Measurements from ENCODE around the gene ERN2. TPM values are rescaled to one million over a fixed set of nuclear protein-coding genes. Genes with fewer than 3 reads are reported as not detected.

Gene ERN2
- total and polyA plus RNA-seq, 11 donors: 0.07 TPM; not detected in 10

- 66 to 77% (median 72%) methylated on average over 6 to 8 of the region's 8 CpGs for WGBS, 4 donors
- Histone ChIP-seq H3K9me3 (peaks cover 0 to 9% (median 2%) of the 10 kb centered on the region in 12 donors), H3K4me3 (no peak overlapping the region), H3K27ac (no peak overlapping the region), H3K36me3 (no peaks in the 10 kb centered on the region), H3K4me1 (no peaks in the 10 kb centered on the region), H3K27me3 (peaks cover 0 to 27% (median 0%) of the 10 kb centered on the region in 9 donors)
- ATAC-seq (no peak), DNase-seq (no peak)
- TF ChIP-seq CTCF (IDR thresholded peaks at IDR 0.05) (no peak), POLR2A (IDR thresholded peaks at IDR 0.05) (no peak)
- intact Hi-C loops (cut with DNase I): no loop called here
These were observed 12.0 kb downstream of the ERN2 start for GRCh38 chr16:23701045-23701444.

- H3K36me3 ChIP-seq: no peaks in the 10 kb centered on the region
- H3K4me3 ChIP-seq: no peak overlapping the region
- no peak for TF ChIP-seq CTCF (IDR thresholded peaks at IDR 0.05)
- peaks cover 0 to 22% (median 0%) of the 10 kb centered on the region in 9 donors for H3K27me3 ChIP-seq
- H3K9me3 ChIP-seq: peaks cover 0 to 9% (median 2%) of the 10 kb centered on the region in 12 donors
- DNase-seq (no peak), ATAC-seq (peak in 1 of 4 donors; percentile 22)
- WGBS, 4 donors: 12 to 22% (median 14%) methylated on average over 8 of the region's 8 CpGs
- intact Hi-C loops (cut with DNase I): no loop called here
- H3K4me1 ChIP-seq: no peaks in the 10 kb centered on the region
- H3K27ac ChIP-seq: no peak overlapping the region
These were observed 12.5 kb downstream of the ERN2 start for GRCh38 chr16:23700509-23700908.

- intact Hi-C loops (cut with DNase I): no loop called here
- Histone ChIP-seq H3K36me3 (no peaks in the 10 kb centered on the region), H3K9me3 (peaks cover 0 to 9% (median 2%) of the 10 kb centered on the region in 12 donors), H3K4me3 (no peak overlapping the region), H3K27ac (no peak overlapping the region), H3K27me3 (peaks cover 0 to 20% (median 0%) of the 10 kb centered on the region in 9 donors), H3K4me1 (peaks cover 0 to under 1% (median 0%) of the 10 kb centered on the region in 12 donors)
- DNase-seq (no peak), ATAC-seq (no peak)
- WGBS, 4 donors: 80 to 90% (median 84%) methylated on average over 2 of the region's 2 CpGs
- TF ChIP-seq POLR2A (IDR thresholded peaks at IDR 0.05) (no peak), CTCF (IDR thresholded peaks at IDR 0.05) (no peak)
These were observed 12.9 kb downstream of the ERN2 start for GRCh38 chr16:23700093-23700492.

- WGBS, 4 donors: 79 to 98% (median 91%) methylated on average over 4 of the region's 4 CpGs
- Histone ChIP-seq H3K4me1 (peaks cover 0 to 9% (median 0%) of the 10 kb centered on the region in 12 donors), H3K27ac (no peak overlapping the region), H3K27me3 (peaks cover 0 to 20% (median 0%) of the 10 kb centered on the region in 9 donors), H3K4me3 (no peak overlapping the region), H3K36me3 (no peaks in the 10 kb centered on the region), H3K9me3 (peaks cover 0 to 9% (median 2%) of the 10 kb centered on the region in 12 donors)
- ATAC-seq (no peak), DNase-seq (no peak)
- TF ChIP-seq POLR2A (IDR thresholded peaks at IDR 0.05): no peak
- TF ChIP-seq CTCF (IDR thresholded peaks at IDR 0.05): no peak
- intact Hi-C loops (cut with DNase I): no loop called here
These were observed 13.9 kb downstream of the ERN2 start for GRCh38 chr16:23699100-23699499.

Data from heart left ventricle (tissue), 16 donors.